HL-60 (cell line): ENCODE measurements around the gene SUPT6H.

Source experiments
- GABPA ChIP-seq: IDR thresholded peaks from 2 replicates; pipeline ENCODE4 v1.6.1; 2012; ENCODE audit warnings: low read depth
- TF ChIP-seq, protein P1 (sequence below): IDR thresholded peaks from one replicate; pipeline ENCODE4 v1.5.1; 2011; ENCODE audit warnings: low read length, control low read depth, inconsistent platforms; ENCODE audit not compliant: insufficient read depth

DNA sequence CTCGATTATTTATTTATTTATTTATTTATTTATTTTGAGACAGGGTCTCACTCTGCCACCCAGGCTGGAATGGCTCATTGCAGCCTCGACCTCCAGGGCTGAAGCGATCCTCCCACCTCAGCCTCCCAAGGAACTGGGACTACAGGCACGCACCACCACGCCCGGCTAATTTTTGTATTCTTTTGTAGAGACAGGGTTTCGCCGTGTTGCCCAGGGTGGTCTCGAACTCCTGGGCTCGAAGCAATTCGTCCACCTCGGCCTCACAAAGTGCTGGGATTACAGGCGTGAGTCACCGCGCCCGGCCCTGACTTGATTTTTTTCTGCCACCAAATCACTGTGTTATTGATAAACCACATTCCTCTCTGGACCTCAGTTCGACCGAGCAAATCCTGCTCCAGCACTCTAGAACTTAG, 57.0 kb downstream of the SUPT6H start:
- TF ChIP-seq, protein P1, sequence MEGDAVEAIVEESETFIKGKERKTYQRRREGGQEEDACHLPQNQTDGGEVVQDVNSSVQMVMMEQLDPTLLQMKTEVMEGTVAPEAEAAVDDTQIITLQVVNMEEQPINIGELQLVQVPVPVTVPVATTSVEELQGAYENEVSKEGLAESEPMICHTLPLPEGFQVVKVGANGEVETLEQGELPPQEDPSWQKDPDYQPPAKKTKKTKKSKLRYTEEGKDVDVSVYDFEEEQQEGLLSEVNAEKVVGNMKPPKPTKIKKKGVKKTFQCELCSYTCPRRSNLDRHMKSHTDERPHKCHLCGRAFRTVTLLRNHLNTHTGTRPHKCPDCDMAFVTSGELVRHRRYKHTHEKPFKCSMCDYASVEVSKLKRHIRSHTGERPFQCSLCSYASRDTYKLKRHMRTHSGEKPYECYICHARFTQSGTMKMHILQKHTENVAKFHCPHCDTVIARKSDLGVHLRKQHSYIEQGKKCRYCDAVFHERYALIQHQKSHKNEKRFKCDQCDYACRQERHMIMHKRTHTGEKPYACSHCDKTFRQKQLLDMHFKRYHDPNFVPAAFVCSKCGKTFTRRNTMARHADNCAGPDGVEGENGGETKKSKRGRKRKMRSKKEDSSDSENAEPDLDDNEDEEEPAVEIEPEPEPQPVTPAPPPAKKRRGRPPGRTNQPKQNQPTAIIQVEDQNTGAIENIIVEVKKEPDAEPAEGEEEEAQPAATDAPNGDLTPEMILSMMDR, result no peak
- no peak for TF ChIP-seq GABPA
